ENCODE data around the gene KAZN.

The KAZN gene

DNA sequence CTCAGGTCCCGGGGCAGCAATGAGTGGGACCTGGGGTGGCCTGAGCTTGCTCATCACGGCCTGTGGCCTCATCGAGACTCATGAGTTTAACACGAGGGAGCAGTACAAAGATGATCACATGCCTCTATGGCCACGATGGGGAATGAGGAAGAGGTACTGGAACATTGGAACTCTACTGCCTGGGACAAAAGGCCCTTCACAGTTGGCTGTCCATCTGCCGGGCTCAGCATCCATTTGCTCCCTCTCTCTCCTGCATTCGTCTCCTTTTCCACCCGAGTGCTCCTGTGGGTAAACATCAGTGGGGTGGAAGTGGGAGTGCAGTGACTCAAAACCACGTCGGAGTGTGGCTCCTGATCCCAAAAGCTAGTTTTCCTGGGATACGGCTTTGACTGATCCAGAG is 124.9 kb downstream of the KAZN start:
- DNase-seq = no peak

DNA sequence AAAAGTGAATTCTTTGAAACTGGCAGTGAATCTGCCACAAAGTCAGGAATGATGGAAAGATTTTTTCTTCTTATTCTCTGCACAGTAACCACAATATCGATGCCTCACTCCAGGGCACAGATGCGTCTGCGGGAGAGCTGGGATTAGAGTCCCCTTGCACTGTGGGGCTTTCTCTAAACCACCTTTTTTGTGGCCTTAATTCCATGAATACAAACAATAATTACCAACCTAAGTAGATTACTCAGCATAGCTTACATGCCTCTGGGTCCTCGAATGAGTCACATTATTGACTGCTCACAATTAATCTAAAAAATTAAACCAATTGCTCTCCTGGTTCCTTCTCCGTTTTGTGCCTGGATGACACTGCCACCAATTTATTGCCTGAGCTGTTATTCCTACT is 125.8 kb downstream of the KAZN start:
- DNase-seq = peak; percentile 62

DNA sequence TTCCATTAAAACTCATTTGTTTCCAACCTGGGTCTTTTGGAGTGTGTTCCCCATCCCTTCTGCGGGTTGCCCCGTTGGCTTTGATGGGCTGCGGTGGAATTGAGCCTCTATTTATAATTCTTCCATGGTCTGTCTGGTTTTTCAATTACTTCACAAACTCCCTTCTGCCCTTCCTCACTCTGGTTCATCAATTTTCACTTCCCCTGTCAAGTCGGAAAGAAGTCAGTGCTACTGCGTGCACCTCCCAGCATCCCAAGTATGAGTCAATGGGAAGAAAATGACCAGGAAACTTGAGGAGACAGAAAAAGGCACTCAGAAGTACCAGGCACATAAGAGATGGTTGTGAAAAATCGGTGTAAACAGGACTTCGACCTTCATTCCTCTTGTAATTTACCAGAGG is 126.2 kb downstream of the KAZN start:
- DNase-seq = peak; percentile 81

DNA sequence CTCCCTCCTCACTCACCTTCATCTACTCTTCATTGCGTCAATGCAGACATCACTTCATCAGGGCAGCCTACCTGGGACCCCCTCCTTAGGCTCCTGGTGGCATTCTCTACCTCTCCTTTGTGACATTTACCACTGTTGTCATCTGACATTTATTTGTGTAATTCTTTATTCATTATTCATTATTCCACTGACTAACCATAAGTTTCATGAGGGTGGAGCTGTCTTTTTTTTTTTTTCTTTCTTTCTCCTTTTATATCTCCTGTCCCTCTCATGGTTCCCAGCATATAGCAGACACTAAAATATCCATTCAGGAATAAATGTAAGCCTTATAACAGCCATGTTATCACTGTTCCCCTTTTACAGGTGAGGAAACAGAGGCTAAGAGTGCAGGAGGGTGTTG is 126.8 kb downstream of the KAZN start:
- DNase-seq = no peak

DNA sequence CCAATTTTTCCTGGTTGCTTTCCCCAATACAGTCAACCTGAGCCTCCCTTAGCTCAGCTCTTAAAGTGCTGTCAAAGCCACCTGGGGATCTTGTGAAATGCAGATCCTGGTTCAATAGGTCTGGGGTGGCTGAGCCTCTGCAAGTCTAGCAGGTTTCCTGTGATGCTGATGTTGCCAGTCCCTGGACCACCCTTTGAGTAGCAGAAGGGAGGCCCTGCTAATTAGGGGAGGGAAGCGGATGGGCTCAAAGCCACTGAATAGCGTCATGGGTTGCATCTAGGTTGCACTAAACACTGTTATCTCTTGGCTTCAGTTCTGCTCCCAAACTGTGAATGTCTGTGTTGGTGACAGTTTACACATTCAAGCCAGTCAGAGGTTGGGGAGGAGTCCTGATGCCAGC is 127.2 kb downstream of the KAZN start:
- DNase-seq = no peak

DNA sequence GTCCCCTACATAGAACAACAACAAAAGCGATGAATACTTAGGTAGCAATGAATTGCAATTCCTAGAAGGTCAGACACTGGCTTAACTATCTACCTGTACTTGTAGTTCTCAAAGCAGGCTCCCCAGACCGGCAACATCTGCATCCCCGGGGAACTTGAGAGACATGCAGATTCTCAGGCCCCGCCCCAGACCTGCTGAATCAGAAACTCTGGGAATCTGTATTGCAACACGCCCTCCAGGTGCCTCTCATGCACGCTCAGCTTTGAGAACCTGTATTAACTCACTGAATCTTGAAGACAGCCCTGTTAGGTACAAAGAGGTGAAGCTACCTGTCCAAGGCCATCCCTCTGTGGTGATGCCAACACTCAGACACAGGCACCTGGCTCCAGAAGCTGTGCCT is 128.1 kb downstream of the KAZN start:
- DNase-seq = no peak

DNA sequence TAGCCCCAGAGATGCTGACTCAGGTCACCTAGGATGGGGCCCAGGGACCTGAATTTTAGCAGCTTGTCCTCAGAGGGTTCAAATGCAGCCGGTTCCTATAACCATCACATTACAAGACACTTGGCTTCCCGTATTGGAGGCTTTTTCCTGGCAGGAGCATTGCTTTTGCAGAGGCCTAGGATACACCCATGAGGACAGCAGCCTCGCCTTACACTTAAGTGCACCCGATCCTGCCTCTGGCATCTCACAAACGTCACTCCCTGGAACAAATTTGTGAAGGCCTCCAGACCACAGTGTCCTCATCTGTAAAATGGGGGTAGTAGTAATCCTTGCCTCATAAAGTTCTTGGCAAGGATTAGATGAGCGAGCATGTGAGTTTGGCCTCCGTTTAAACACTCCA is 130.0 kb downstream of the KAZN start:
- DNase-seq = no peak

DNA sequence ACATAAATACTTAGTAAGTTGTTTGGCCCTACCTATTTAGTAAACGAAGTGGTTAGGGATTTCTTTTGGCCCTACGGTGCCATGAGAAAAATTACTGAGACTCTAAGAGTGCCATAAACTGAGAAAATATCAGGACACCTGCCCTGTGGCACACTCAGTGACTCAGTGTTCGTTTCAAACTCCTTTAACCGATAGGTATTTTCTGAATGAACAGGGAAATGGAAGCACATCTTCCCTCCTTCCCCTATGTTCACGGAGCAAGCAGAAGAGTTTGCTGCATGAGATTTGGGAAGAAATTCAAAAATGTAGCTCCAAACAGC is 134.2 kb downstream of the KAZN start:
- DNase-seq = no peak

DNA sequence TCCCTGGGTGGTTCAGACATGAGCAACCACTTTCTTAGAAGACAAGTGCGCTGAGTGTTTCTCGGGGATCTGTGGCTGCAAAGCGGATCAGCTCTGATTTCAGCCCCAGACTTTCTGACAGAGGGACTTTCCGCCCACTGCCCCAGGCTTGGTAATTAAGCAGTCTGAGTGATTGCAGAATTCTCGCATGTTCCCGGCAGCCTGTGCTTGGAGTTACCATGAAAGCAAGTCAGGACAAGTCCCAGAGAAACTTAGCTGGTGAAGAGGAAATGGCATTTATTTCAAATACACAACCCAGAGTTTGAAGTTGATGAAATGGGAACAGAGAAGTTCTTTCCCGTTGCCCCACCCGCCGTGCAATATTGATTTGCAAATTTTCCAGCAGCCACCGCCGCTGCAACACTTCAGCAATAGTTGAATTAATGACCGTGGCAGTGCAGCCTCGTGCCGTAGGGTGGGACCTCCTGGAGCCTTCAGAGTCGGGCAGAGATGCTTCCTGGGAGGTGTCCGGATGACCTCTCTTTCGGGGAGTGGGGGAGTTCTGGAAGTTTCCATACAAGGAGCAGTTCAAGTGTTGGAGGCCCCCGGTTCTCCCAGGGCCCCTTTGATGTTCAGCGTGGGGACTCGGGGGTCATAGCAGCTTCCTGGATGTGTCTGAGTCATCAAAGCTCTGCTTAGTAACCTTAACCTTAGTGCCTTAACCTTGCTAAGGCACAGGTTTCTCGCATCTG is 134.7 kb downstream of the KAZN start:
- peak; percentile 37 for DNase-seq

DNA sequence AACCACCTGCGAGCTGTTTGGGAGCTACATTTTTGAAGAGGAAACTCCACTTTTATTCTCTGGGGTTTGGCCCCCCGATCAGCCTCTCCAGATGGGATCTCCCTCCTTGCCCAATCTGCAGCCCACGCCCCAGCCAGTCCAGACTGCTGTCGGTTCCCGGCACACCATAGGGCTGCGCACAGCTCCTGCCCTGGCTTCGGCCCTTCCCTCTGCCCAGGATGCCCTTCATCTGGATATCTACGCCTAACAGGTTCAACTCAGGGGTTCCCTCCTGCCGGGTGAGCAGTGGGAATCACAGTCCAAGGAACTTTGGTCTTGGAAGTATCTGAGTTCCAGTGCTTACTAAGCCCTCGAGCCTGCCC is 135.3 kb downstream of the KAZN start:
- DNase-seq = no peak

DNA sequence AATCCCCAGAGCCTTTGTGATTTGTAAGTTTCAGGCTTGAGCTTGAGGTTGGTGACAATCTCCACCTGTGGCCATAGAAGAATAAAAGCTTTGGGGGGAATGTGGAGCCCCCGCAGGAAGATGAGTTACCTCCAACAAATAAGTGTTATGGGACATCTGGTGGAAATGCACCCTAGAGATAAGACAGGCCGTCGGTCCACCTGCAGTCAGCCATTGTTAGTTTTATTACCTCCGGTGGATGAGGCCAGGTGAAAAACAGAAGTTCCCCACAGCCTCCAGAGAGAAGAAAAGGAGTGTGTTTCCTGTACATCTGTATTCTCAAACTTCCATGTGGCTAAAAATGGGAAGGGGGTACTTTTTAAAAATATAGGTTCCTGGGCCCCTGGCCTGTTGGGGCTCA is 137.4 kb downstream of the KAZN start:
- no peak for DNase-seq

DNA sequence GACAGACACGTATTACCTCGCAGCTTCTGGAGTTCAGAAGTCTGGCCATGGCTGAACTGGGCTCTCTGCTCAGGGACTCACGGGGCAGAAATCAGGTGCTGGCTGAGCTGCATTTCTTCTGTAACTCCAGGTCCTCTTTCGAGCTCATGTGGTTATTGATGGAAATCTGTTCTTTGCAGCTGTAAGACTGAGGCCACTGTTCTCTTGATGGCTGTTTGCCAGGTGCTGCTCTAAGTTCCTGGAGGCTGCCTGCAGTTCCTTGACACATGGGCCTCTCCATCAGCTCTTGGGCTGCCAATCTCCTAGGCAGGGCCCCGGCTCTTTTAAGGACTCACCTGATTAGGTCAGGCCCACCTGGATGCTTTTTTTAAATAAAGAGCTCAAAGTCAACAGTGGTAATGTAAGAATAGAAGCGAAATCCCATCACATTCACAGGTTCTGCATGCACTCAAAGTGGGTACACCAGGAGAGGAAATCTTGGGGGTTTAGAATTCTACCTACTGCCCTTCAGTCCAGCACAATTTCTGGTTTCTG is 139.1 kb downstream of the KAZN start:
- DNase-seq = no peak

DNA sequence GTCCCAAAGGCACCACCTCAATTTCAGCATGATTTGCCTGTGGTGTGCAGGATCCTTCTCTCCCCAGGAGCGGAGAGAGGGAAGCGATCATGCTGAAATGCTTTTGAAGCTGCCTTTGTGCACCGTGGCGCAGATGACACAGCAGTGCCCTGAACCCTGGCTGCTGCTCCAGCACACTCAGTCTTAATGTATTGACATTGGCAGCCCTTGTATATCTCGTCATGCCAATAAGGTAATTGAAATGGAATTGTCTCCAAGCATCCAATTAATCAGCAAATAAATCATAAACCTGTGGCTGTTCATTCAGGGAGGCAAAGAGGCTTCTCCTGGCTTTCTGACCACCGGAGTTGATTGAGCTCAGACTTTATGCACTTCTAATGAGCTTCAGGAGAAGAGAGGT is 139.8 kb downstream of the KAZN start:
- DNase-seq = no peak

DNA sequence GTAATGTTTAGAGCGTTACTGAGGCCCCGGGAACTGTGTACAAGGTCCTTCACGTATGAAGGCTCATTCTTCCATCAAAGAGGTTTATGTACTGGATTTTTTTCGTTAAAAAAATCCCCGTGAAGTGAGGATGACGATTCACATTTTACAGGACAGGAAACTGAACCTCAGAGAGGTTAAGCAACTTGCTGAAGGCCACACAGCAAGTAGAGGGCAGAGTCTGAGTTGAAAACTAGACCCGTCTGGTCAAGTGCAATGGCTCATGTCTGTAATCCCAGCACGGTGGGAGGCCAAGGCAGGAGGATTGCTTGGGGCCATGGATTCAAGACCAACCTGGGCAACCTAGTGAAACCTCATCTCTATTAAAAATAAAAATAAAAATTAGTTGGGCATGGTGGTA is 140.2 kb downstream of the KAZN start:
- no peak for DNase-seq

DNA sequence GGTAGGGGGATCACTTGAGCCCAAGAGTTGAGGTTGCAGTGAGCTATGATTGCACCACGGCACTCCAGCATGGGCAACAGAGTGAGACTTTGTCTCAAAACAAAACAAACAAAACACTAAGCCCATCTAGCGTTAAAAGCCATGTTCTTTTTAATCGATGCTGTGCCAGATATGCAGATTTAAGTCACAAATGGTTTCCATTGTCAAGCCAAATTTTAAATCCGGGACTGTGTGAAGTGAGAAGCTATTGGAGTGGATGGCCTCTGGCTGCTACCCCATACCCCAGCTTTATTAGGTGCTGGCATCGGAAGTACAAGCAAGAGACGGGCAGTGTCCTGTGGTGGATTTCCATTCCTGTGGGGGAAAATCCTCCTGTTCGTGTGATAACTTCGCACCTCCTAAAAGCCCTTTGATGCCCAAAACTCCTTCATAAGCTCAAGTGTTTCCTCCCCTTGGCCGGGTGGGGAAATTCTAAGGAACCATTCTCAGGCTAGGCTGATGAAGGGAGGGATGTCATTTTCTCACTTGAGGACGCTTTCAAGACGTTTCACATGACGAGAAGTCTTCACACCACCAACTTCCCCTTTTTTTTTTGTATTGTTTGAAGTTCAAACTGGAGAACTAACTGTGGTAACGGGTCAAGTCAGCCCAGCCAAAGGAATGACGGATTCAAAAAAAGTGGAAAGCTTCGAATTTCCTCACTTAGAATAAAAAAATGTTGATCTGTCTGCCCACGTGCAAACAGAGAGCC is 140.8 kb downstream of the KAZN start:
- peak; percentile 91 for DNase-seq

DNA sequence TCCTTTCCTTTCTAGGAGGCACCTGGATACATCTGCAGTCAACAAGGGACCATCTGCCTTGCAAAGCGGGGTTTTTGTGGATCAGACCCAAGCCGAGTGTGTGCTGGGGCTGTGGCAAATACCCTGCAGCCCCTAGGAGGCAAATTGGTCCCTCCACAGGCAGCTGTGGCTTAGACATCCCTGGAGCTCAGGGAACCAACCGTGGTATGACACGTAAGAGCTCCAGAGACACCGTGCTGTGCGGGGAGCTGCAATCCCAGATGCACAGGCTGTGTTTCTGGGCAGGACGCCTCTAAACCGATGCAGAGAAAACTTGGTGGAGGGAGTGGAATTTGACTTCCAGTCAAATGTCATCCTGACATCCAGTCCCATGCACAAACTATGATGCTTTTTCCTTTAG is 141.5 kb downstream of the KAZN start:
- DNase-seq = no peak

DNA sequence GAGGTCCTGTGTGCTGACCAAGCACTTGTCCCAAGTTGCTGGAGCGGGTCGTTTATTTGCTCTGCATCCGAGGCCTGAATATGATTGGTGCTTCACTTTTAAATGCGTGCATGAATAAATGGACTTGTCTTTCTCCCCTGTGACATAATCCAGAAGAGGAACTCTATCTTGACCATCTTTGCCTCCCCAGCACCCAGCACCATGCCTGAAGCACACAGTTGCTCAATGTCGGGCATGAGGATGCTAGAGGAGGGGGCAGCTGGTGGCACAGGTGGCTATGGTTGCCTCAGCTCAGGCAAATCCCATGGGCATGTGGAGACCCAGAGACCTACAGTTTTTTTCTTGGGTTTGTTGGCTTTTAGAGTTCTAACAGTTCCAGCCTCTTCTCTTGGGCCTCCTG is 142.6 kb downstream of the KAZN start:
- peak; percentile 70 for DNase-seq

DNA sequence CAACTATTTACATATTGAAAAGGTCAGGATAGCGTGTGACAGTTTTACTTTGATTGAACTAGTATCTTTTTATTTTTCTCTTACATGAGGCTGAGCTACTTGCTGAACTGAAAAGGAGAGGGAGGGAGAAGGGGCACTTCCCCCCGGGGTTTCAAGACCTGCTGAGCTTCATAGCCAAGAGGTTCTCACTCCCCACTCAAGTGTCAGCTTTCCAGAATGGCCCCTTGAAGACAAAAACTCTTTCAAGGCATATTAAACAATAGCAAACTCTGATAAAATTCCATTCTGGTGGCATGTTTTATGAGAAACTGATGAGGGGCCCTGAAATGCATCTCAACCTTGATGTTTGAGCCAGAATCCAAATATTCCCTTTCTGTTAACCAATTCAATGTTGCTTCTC is 143.0 kb downstream of the KAZN start:
- peak; percentile 5 for DNase-seq

DNA sequence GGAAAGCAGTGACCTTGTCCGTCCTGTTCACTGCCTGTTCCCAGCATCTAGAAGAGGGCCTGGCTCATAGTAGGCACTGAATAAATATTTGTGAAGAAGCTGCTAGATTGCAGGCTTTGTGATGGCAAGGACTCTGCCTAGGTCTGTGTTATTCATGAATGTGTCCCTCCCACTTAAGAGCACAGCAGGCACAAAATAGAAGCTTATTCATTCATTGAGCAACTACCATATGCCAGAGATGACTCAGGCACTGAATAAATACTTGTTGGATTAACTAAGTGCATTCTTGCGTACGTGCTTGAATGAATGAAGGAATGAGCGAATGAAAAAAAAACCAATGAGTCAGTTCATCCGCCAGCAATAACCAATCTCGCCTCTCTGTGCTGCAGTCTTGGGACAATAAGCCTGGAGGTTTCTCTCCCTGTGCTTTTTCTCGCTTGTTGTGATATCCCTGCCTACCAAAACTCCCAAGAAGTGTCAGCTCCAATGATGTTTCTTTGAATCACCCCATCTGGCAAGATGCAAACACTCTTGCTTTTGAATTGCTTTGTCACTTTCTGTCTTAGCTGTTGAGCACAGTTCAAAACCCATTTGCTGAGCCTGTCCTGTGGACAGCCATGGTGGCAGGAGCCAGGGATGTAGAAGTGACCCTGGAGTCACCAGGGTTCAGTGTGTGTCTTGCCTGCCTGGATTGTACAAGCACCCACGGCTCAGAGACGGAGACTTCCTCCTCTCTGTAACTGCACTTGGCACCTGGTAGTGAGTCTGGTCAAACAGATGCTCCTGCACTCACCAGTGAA is 143.9 kb downstream of the KAZN start:
- DNase-seq = peak; percentile 96

DNA sequence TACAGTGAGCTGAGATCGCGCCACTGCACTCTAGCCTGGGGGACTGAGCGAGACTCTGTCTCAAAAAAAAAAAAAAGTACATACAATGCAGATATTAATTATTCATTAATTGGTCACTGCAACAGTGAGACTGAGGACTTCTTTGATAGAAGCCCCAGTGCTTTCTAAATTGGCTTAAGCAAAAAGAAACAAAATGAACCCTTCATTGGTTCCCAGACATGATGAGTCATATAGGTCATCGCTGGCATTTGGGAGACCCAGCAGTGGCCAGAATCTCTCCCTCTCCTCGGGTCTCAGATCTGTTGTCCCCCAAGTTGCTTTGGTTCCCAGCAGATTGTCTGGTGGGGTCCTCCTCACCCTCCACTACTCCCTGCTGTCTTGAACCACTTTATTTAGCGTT is 144.9 kb downstream of the KAZN start:
- no peak for DNase-seq

DNA sequence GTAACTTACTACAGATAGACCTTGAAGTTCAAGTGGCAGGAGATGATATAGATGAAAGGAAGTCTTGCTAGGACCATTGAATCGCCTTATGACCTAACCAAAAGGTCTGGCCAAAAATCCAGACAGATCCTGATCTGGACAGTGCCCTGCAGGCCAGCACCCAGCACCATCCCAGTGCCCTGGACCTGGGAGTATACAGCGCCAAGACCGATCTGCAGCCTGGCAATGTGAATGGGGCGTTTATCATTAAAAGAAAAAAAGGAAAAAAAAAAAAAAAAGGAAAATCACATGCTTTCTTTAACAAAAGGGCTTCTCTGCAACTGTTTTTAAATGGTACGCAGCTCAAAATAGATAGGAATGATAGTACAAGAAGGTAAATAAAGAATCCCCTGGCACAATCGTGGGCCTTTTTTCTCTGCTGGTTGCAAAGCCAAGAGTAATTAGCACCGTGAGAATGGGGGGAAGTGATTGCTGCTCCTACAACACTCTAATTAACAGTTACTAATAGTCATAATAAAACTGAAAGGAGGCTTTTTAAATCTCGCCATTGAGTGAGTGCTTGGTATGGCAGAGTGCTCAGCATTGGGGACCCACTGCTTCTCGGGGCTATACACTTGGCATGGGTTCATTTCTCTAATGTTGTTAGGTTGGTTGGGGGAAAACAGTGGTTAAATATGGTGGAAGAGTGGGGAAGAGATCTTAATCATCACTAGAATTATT is 146.7 kb downstream of the KAZN start:
- DNase-seq = no peak

DNA sequence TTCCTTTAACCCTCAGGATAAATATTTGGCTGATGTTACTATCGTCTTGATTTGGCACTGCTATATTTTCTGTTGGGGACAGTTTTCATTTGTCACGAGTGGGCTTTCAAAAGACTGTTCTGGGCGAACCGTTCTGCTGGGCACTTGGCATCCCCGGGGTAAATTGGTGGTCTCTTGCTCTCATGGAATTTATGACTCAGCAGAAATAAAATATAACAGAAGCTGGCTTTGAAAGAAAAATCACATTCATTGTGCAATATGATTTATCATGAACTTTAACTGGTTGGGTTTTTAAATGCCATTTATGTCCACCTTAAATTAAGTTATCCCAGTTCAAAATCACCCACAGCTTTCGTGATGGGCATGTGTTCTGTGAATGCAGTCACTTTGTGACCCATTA is 147.3 kb downstream of the KAZN start:
- no peak for DNase-seq

DNA sequence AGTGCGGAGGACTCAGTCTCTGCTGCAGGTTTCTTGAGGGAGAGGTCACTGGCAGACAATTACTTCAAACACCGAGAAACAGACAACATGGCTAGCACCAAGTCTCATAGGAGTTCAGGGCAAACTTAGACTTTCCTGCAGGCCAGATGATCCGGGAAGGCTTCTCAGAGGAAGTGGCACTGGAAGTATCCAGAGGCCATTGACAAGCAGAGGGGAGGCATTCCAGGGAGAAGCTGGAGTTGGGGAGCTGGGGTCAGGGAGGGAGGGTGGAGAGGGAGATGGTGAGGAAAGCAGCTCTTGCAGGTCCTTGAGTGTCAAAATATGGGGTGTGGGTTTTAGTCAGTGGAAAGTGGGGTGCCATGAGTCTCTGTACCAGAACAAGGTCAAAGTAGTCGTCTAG is 147.9 kb downstream of the KAZN start:
- DNase-seq = no peak

Measured in MV-4-11 (cell line).